Prostate gland (tissue), 2 donors: ENCODE data around the gene OLFM1. TPM values are rescaled to one million over a fixed set of nuclear protein-coding genes. Genes with fewer than 3 reads are reported as not detected.

Experiments used
- DNase-seq: peaks from one replicate; pipeline ENCODE4 v3.0.0-alpha.2; 2019; ENCODE audit warnings: low spot score
- H3K27ac ChIP-seq, 2 donors: fragments of 200-600 bp; sonication (generic); 2 replicates each; pipeline ENCODE4 v1.5.1; 2017 to 2019
- H3K27me3 ChIP-seq: fragments of 200-600 bp; sonication (generic); replicated peaks from 2 replicates; pipeline ENCODE4 v1.5.1; 2019; ENCODE audit not compliant: insufficient read depth
- H3K36me3 ChIP-seq, 2 donors: fragments of 200-600 bp; sonication (generic); 1 replicate in 1 of 2; 2 replicates in 1 of 2; pipeline versions ENCODE4 v1.5.1 to v1.8.1; 2017 to 2019
- H3K4me1 ChIP-seq: fragments of 200-600 bp; sonication (generic); replicated peaks from 2 replicates; pipeline ENCODE4 v1.5.1; 2019
- H3K4me3 ChIP-seq, 2 donors: fragments of 200-600 bp; sonication (generic); 2 replicates each; pipeline ENCODE4 v1.5.1; 2017 to 2019
- H3K9me3 ChIP-seq: fragments of 200-600 bp; sonication (generic); 2 replicates; pipeline ENCODE4 v1.5.1; 2017
- POLR2A ChIP-seq: fragments of 450-650 bp; IDR thresholded peaks from one replicate; pipeline ENCODE4 v1.6.1; 2016; ENCODE audit warnings: antibody characterized with exemption, mild to moderate bottlenecking
- POLR2AphosphoS5 ChIP-seq: sonication (generic); formaldehyde crosslinking; IDR thresholded peaks from one replicate; pipeline ENCODE4 v1.6.1; 2017; ENCODE audit warnings: antibody characterized with exemption
- WGBS: methylation state at CpG from one replicate; pipeline ENCODE4 v1.1.5; 2018; 5-methylcytosine and 5-hydroxymethylcytosine counted together
- intact Hi-C: fragments of 100-400 bp; cut with DNase I; formaldehyde crosslinking; loops from one replicate; pipeline ENCODE4 v1.14.2; 2022
- total RNA-seq, 2 donors: library from RNA; depleted of rRNA; stranded (reverse); fragments of >200 nt; gene quantifications; one replicate each; pipeline ENCODE4 v1.1.0, GENCODE V29; 2016
- TF ChIP-seq, protein P1 (sequence below), 4 experiments: fragments of 200-600 bp in 2 of 4; fragments of 450-650 bp in 2 of 4; sonication (generic) in 2 of 4; IDR thresholded peaks; 1 replicate in 3 of 4; 2 replicates in 1 of 4; pipeline ENCODE4 v1.5.1; 2016 to 2019; ENCODE audit warnings: antibody characterized with exemption in 4 of 4, mild to moderate bottlenecking in 2 of 4, moderate library complexity in 2 of 4

The OLFM1 gene
- total RNA-seq, 2 donors from 2014 or later = 11.7 to 23.3 TPM

DNA sequence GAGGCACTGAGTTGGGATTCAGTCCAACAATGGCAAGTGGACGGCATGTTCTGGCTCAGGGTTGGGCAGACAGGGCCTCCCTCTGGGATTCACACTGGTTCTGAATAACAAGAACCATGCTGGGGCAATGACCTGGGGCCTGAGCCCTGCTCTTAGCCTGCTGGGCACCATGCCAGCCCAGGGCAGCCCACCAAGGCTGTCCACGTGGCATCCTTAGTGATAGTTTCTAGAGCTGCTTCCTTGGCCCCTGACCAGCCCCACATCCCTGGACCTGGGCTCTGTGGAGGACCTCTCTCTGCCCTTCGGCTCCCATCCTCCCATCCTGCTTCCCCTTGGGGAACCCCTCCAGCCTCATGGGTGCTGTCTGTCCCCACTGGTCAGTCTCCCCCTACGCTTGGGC, 22.3 kb upstream of the OLFM1 start:
- 76% methylated on average over 4 of the region's 4 CpGs for WGBS
- H3K27me3 ChIP-seq = peaks cover 9% of the 10 kb centered on the region
- no peak for DNase-seq

DNA sequence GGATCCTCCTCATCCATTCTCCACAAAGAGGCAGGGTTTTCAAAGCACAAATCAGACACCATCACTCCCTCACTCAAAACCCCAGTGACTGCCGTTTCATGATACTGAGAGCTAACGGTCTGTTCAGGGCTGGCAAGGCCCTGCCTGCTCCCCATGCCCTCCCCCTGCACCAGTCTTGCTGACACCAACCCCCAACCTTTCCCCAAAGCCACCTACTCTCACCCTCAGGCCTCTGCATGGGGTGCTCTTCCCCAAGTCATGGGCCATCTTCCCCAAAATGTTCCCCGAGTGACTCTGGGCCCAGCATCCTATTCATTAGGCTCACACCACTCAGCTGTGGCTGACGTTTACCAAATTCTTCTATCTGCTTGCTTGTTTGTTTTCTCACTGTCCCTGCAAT, 21.7 kb upstream of the OLFM1 start:
- no peaks in the 10 kb centered on the region for H3K4me1 ChIP-seq
- TF ChIP-seq, protein P1, sequence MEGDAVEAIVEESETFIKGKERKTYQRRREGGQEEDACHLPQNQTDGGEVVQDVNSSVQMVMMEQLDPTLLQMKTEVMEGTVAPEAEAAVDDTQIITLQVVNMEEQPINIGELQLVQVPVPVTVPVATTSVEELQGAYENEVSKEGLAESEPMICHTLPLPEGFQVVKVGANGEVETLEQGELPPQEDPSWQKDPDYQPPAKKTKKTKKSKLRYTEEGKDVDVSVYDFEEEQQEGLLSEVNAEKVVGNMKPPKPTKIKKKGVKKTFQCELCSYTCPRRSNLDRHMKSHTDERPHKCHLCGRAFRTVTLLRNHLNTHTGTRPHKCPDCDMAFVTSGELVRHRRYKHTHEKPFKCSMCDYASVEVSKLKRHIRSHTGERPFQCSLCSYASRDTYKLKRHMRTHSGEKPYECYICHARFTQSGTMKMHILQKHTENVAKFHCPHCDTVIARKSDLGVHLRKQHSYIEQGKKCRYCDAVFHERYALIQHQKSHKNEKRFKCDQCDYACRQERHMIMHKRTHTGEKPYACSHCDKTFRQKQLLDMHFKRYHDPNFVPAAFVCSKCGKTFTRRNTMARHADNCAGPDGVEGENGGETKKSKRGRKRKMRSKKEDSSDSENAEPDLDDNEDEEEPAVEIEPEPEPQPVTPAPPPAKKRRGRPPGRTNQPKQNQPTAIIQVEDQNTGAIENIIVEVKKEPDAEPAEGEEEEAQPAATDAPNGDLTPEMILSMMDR (IDR thresholded peaks at IDR 0.05) = no peak
- TF ChIP-seq POLR2A (no peak), POLR2AphosphoS5 (no peak)
- no peaks in the 10 kb centered on the region for H3K36me3 ChIP-seq
- intact Hi-C loops = no loop called here
- H3K4me3 ChIP-seq = no peak overlapping the region
- no peak for DNase-seq
- H3K27me3 ChIP-seq = peaks cover 9% of the 10 kb centered on the region
- H3K27ac ChIP-seq = no peak overlapping the region
- H3K9me3 ChIP-seq = no peaks in the 10 kb centered on the region
- 51% methylated on average over 4 of the region's 4 CpGs for WGBS

More for the DNA sequence above, 22.3 kb upstream of the OLFM1 start:
- Histone ChIP-seq H3K4me1 (no peaks in the 10 kb centered on the region), H3K4me3 (no peak overlapping the region), H3K9me3 (no peaks in the 10 kb centered on the region), H3K27ac (no peak overlapping the region), H3K36me3 (no peaks in the 10 kb centered on the region)
- intact Hi-C loops = no loop called here
- TF ChIP-seq POLR2AphosphoS5 (no peak), POLR2A (no peak)
- TF ChIP-seq, protein P1 (IDR thresholded peaks at IDR 0.05) = no peak

DNA sequence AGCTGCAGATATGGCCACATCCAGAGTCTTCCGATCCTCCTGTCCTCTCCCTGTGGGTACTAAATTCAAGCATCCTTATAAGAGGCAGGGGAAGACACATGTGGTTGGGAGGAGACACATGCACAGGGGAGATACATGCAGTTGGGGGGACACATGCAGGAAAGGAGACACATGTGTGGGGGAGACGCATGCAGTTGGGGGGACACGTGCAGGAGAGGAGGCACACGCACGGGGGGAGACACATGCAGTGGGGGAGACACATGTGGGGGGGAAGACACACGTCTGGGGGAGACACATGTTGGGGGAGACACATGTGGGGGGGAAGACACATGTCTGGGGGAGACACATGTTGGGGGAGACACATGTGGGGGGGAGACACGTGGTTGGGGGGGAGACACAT, 21.2 kb upstream of the OLFM1 start:
- Histone ChIP-seq H3K4me1 (no peaks in the 10 kb centered on the region), H3K27me3 (peaks cover 9% of the 10 kb centered on the region), H3K4me3 (no peak overlapping the region), H3K36me3 (no peaks in the 10 kb centered on the region), H3K27ac (no peak overlapping the region), H3K9me3 (no peaks in the 10 kb centered on the region)
- no peak for TF ChIP-seq POLR2AphosphoS5
- TF ChIP-seq, protein P1 (IDR thresholded peaks at IDR 0.05) = no peak
- TF ChIP-seq POLR2A = no peak
- WGBS = 65% methylated on average over 7 of the region's 7 CpGs
- no peak for DNase-seq
- intact Hi-C loops = no loop called here

DNA sequence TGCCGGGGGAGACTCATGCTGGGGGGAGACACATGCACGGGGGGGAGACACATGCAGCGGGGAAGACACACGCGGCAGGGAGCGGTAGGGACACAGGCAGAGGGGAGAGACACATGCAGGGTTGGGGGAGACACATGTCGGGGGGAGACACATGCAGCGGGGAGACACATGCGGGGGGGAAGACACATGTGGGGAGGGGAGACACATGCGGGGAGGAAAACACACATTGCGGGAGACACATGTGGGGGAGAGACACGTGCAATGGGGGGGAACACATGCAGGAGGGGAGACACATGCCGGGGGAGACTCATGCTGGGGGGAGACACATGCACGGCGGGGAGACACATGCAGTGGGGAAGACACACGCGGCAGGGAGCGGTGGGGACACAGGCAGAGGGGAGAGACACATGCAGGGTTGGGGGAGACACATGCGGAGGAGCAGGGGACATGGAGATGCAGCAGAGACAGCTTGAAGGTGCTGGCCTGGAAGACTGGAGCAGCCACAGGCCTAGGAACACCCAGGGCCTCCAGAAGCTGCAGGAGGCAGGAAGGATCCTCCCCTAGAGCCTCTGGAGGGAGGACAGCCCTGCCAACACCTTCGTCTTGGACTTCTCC, 20.3 kb upstream of the OLFM1 start:
- TF ChIP-seq, protein P1 (IDR thresholded peaks at IDR 0.05) = no peak
- TF ChIP-seq POLR2A (no peak), POLR2AphosphoS5 (no peak)
- intact Hi-C loops = no loop called here
- H3K4me1 ChIP-seq = no peaks in the 10 kb centered on the region
- H3K4me3 ChIP-seq = no peak overlapping the region
- 86% methylated on average over 20 of the region's 20 CpGs for WGBS
- no peaks in the 10 kb centered on the region for H3K9me3 ChIP-seq
- no peak for DNase-seq
- H3K27me3 ChIP-seq = peaks cover 9% of the 10 kb centered on the region
- no peaks in the 10 kb centered on the region for H3K36me3 ChIP-seq
- H3K27ac ChIP-seq = no peak overlapping the region

DNA sequence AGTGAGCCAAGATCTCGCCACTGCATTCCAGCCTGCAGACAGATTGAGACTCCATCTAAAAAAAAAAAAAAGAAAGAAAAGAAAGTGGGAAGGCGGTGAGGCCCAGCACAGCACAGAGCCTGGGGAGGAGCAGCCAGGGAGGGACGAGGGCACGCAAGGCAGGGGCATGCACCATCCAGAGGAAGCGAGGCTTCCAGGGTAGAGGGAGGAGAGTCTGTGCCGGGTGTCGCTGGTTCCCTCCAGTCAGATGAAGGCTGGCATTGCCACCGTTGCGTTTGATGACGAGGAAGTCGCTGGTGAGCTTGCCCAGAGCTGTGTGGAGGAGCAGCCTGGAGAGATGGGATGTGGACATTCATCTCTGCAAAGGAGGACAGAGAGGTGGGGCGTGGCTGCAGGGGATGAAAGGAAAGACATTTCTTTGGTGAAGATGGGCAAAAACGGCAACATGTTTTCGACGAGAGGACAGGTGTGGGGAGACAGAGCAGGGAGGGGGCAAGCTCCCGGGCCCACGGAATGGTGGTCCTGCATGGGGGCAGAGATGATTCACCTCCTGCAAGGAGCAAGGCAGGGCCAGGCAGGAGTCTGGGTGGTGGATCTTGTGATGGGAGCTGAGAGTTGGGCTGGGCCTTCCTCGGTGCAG, 18.6 kb upstream of the OLFM1 start:
- peaks cover 9% of the 10 kb centered on the region for H3K27me3 ChIP-seq

More for the DNA sequence above, 18.6 kb upstream of the OLFM1 start:
- Histone ChIP-seq H3K4me1 (no peaks in the 10 kb centered on the region), H3K36me3 (no peaks in the 10 kb centered on the region), H3K9me3 (no peaks in the 10 kb centered on the region), H3K27ac (no peak overlapping the region), H3K4me3 (no peak overlapping the region)
- no peak for DNase-seq
- intact Hi-C loops = no loop called here
- 79% methylated on average over 18 of the region's 18 CpGs for WGBS
- TF ChIP-seq POLR2AphosphoS5 (no peak), POLR2A (no peak)
- TF ChIP-seq, protein P1 (IDR thresholded peaks at IDR 0.05) = no peak
